SIG-M5 treated with dmso at 0.1 percent for 504 hours (cell line): Measurements from ENCODE around the gene PLEKHA7.
"Not testable (repeated sequence)": the region's sequence is repeated elsewhere in the genome, so short reads cannot be mapped to it uniquely, and the experiment has no call there.

ENCODE experiments used
- DNase-seq: peaks from one replicate; lab custom pipeline; 2025; ENCODE audit not compliant: unreplicated experiment; lab: John Stamatoyannopoulos, UW

Gene PLEKHA7

GRCh38 chr11:16883174-16883573 is 131.0 kb downstream of the PLEKHA7 start:
- peak; percentile 45 for DNase-seq

- DNase-seq, result no peak
Observed at GRCh38 chr11:16881766-16882165, 132.4 kb downstream of the PLEKHA7 start.

- no peak for DNase-seq
Observed at GRCh38 chr11:16881074-16881709, 133.0 kb downstream of the PLEKHA7 start.

GRCh38 chr11:16880184-16880801 is 133.9 kb downstream of the PLEKHA7 start:
- no peak for DNase-seq

GRCh38 chr11:16879690-16880089 is 134.5 kb downstream of the PLEKHA7 start:
- DNase-seq, result no peak

- DNase-seq, result no peak
Observed at GRCh38 chr11:16876837-16877236, 137.4 kb downstream of the PLEKHA7 start.

GRCh38 chr11:16876053-16876752 is 138.0 kb downstream of the PLEKHA7 start:
- DNase-seq, result no peak

GRCh38 chr11:16874275-16874975 is 139.8 kb downstream of the PLEKHA7 start:
- no peak for DNase-seq

- no peak for DNase-seq
Observed at GRCh38 chr11:16873289-16873688, 140.9 kb downstream of the PLEKHA7 start.

GRCh38 chr11:16871368-16871767 is 142.8 kb downstream of the PLEKHA7 start:
- DNase-seq, result no peak

- no peak for DNase-seq
Observed at GRCh38 chr11:16867097-16867496, 147.1 kb downstream of the PLEKHA7 start.

- not testable (repeated sequence) for DNase-seq
Observed at GRCh38 chr11:16864428-16864827, 149.8 kb downstream of the PLEKHA7 start.

- DNase-seq, result no peak
Observed at GRCh38 chr11:16863389-16863788, 150.8 kb downstream of the PLEKHA7 start.

- no peak for DNase-seq
Observed at GRCh38 chr11:16862726-16863125, 151.5 kb downstream of the PLEKHA7 start.

GRCh38 chr11:16861862-16862261 is 152.4 kb downstream of the PLEKHA7 start:
- DNase-seq, result no peak

GRCh38 chr11:16860617-16861016 is 153.6 kb downstream of the PLEKHA7 start:
- no peak for DNase-seq

GRCh38 chr11:16859651-16860050 is 154.6 kb downstream of the PLEKHA7 start:
- no peak for DNase-seq

- DNase-seq, result no peak
Observed at GRCh38 chr11:16857186-16857585, 157.0 kb downstream of the PLEKHA7 start.

GRCh38 chr11:16856022-16856471 is 158.2 kb downstream of the PLEKHA7 start:
- no peak for DNase-seq

- DNase-seq, result no peak
Observed at GRCh38 chr11:16854979-16855378, 159.2 kb downstream of the PLEKHA7 start.

GRCh38 chr11:16853859-16854258 is 160.4 kb downstream of the PLEKHA7 start:
- no peak for DNase-seq

GRCh38 chr11:16853266-16853665 is 160.9 kb downstream of the PLEKHA7 start:
- no peak for DNase-seq
